Activated CD8-positive, alpha-beta memory T cell treated with anti-CD3 and anti-CD28 coated beads for 1 hour (primary cell): Measurements from ENCODE around the gene SETD1A.
A peak's percentile ranks its signal among the peaks of the same experiment; 100 is the strongest.

Source experiments
- DNase-seq, 2 donors: peaks; one replicate each; pipeline ENCODE4 v3.0.0-alpha.2; 2020; ENCODE audit warnings: low read depth in 1 of 2; ENCODE audit errors: extremely low read depth in 1 of 2

SETD1A gene

GRCh38 chr16:30953111-30953510, 4.4 kb upstream of the SETD1A start:
- DNase-seq = no peak

GRCh38 chr16:30953511-30954124, 3.9 kb upstream of the SETD1A start:
- DNase-seq = peak; percentile 19 to 30

- DNase-seq = no peak
Measured at GRCh38 chr16:30954993-30955392, 2.6 kb upstream of the SETD1A start.

GRCh38 chr16:30956601-30957455, 726 bp upstream of the SETD1A start:
- peak; percentile 74 to 82 for DNase-seq

- peak in 1 of 2 donors; percentile 23 for DNase-seq
Measured at GRCh38 chr16:30958175-30959079, 873 bp downstream of the SETD1A start.

GRCh38 chr16:30961384-30961783, 3.8 kb downstream of the SETD1A start:
- DNase-seq = no peak

GRCh38 chr16:30963925-30964511, 6.5 kb downstream of the SETD1A start:
- no peak for DNase-seq

GRCh38 chr16:30964574-30965226, 7.1 kb downstream of the SETD1A start:
- no peak for DNase-seq

- no peak for DNase-seq
Measured at GRCh38 chr16:30965436-30965835, 7.9 kb downstream of the SETD1A start.

- DNase-seq = no peak
Measured at GRCh38 chr16:30966033-30966619, 8.6 kb downstream of the SETD1A start.

- DNase-seq = no peak
Measured at GRCh38 chr16:30967795-30968194, 10.2 kb downstream of the SETD1A start.

- no peak for DNase-seq
Measured at GRCh38 chr16:30969246-30969842, 11.8 kb downstream of the SETD1A start.

- DNase-seq = no peak
Measured at GRCh38 chr16:30971298-30971697, 13.7 kb downstream of the SETD1A start.

- DNase-seq = no peak
Measured at GRCh38 chr16:30972872-30973271, 15.3 kb downstream of the SETD1A start.

GRCh38 chr16:30974348-30974747, 16.8 kb downstream of the SETD1A start:
- no peak for DNase-seq

- no peak for DNase-seq
Measured at GRCh38 chr16:30976486-30976885, 18.9 kb downstream of the SETD1A start.

- DNase-seq = no peak
Measured at GRCh38 chr16:30977502-30977901, 19.9 kb downstream of the SETD1A start.

- no peak for DNase-seq
Measured at GRCh38 chr16:30979170-30980022, 21.8 kb downstream of the SETD1A start.

- DNase-seq = no peak
Measured at GRCh38 chr16:30980023-30980371, 22.4 kb downstream of the SETD1A start.
